GM12892 (cell line): ENCODE results near the gene POLA1.

Experiments used
- DNase-seq: peaks from one replicate; pipeline ENCODE4 v3.0.0; 2011; ENCODE audit not compliant: insufficient read length
- FAIRE-seq: peaks from 2 replicates; lab custom pipeline; 2011; peaks lifted over from hg19 to GRCh38; lab: Jason Lieb, UNC
- POLR2A ChIP-seq: IDR thresholded peaks from 2 replicates; pipeline ENCODE4 v1.6.1; 2011; ENCODE audit warnings: low read depth, low read length, control low read depth
- POLR2AphosphoS5 ChIP-seq: IDR thresholded peaks from 2 replicates; pipeline ENCODE4 v1.6.1; 2011; ENCODE audit warnings: low read depth, low read length, control low read depth
- TAF1 ChIP-seq: IDR thresholded peaks from 2 replicates; pipeline ENCODE4 v1.6.1; 2011; ENCODE audit warnings: low read depth, mild to moderate bottlenecking, control low read depth, low read length, borderline replicate concordance

The POLA1 gene

GRCh38 chrX:24999511-24999910 lies 305.8 kb downstream of the POLA1 start:
- FAIRE-seq (no peak), DNase-seq (no peak)

GRCh38 chrX:25001808-25002660 lies 308.3 kb downstream of the POLA1 start:
- no peak for FAIRE-seq
- no peak for TF ChIP-seq TAF1
- TF ChIP-seq POLR2A: no peak
- no peak for TF ChIP-seq POLR2AphosphoS5
- DNase-seq: no peak

More at GRCh38 chrX:24999511-24999910, 305.8 kb downstream of the POLA1 start:
- TF ChIP-seq TAF1 (no peak), POLR2A (no peak)

- DNase-seq (no peak), FAIRE-seq (no peak)
- TF ChIP-seq POLR2AphosphoS5: no peak
- TF ChIP-seq POLR2A: no peak
- TF ChIP-seq TAF1: no peak
These were observed 308.9 kb downstream of the POLA1 start for GRCh38 chrX:25002661-25003020.

- DNase-seq (no peak), FAIRE-seq (no peak)
- TF ChIP-seq TAF1 (no peak), POLR2AphosphoS5 (no peak), POLR2A (no peak)
These were observed 309.5 kb downstream of the POLA1 start for GRCh38 chrX:25003066-25003849.

- TF ChIP-seq POLR2AphosphoS5 (no peak), TAF1 (no peak), POLR2A (no peak)
- DNase-seq: no peak
- no peak for FAIRE-seq
These were observed 310.3 kb downstream of the POLA1 start for GRCh38 chrX:25004040-25004439.

- FAIRE-seq (no peak), DNase-seq (no peak)
- TF ChIP-seq POLR2A (no peak), TAF1 (no peak), POLR2AphosphoS5 (no peak)
These were observed 310.8 kb downstream of the POLA1 start for GRCh38 chrX:25004485-25005032.

- no peak for FAIRE-seq
- DNase-seq: no peak
- TF ChIP-seq TAF1 (no peak), POLR2AphosphoS5 (no peak), POLR2A (no peak)
These were observed 311.3 kb downstream of the POLA1 start for GRCh38 chrX:25005034-25005381.

- FAIRE-seq: no peak
- TF ChIP-seq POLR2AphosphoS5: no peak
- no peak for TF ChIP-seq TAF1
- TF ChIP-seq POLR2A: no peak
These were observed 311.9 kb downstream of the POLA1 start for GRCh38 chrX:25005382-25006185.

GRCh38 chrX:25006586-25007058 lies 312.9 kb downstream of the POLA1 start:
- no peak for FAIRE-seq
- DNase-seq: no peak
- TF ChIP-seq TAF1: no peak
- no peak for TF ChIP-seq POLR2AphosphoS5
- no peak for TF ChIP-seq POLR2A

More at GRCh38 chrX:25005382-25006185, 311.9 kb downstream of the POLA1 start:
- no peak for DNase-seq

GRCh38 chrX:25007059-25008053 lies 313.6 kb downstream of the POLA1 start:
- no peak for FAIRE-seq
- no peak for DNase-seq
- TF ChIP-seq POLR2A: no peak

- FAIRE-seq (no peak), DNase-seq (no peak)
- no peak for TF ChIP-seq POLR2AphosphoS5
- no peak for TF ChIP-seq TAF1
- no peak for TF ChIP-seq POLR2A
These were observed 315.7 kb downstream of the POLA1 start for GRCh38 chrX:25009407-25009806.
